C1 segment of cervical spinal cord (tissue), 14 donors: Measurements from ENCODE around the gene ADIPOR2.

Source experiments
- DNase-seq, 14 donors: peaks; one replicate each; lab custom pipeline; 2025; lab: John Stamatoyannopoulos, UW

The ADIPOR2 gene

DNA sequence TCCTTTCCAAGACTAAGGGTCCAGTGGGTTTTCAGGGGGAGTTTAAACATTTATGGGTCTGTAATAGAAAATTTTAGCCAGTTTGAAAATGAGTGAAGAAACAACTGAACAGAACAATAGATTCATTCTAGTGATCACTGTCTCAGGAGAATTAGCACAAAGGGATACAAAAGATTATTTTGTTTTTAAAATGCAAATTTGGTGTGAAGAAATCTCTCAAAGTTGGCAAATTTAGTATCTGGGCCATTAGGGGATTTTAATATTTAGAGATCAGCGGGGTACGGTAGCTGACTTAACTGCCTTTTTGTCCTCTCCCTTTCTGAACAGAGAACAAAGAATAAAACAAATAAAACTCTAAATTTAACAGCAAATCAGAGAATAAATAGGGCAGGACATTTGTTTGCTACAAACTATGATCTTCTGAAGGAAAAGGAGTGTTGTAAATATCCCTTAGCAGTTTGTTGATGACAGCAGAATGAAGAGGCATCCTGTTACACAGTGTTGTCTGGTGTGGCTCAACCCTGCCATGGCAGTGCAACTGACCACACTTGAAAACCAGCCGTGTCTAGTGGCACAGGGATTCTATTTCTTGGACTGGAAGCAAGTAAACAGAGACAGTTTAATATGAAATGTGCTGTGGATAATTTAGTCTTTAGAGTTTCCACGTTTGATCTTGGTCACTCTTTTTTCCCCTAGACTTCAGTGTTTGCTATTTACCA, 83.2 kb downstream of the ADIPOR2 start:
- DNase-seq, result peak in 1 of 14 donors; percentile 25

DNA sequence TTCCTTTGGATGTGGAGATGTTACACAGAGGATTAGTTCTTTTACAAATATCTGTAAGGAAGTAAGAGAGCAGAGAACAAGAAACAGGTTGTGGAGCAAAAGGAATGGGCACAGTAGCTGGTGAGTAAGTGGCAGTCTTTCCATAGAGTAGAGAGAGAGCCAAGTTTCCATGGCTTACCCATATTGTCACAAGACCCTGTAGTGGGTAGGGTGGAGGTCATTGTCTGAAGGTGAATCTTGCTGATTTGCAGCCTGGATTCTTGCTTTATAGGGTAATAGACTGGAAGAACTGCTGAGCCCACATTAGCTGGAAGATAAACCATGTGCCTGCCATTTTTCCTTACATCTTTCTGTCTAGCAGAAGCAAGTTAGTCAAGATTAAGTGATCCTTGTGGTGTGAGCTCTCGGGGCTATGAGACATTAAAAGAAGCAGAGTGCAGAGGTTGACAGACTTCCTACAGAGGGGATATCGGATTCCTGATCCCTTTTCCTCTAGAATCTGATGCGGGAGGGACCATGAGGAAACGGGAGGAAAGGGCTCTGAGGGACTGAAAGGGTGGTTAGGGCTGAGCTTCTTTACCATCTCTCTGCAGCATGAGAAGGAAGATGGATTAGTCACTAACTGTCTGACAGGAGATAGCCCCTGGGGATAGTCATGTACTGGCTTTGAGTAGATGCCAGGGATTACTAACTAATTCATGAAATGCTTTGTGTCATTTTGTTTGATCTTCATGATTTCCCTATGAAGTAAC, 85.5 kb downstream of the ADIPOR2 start:
- no peak for DNase-seq

DNA sequence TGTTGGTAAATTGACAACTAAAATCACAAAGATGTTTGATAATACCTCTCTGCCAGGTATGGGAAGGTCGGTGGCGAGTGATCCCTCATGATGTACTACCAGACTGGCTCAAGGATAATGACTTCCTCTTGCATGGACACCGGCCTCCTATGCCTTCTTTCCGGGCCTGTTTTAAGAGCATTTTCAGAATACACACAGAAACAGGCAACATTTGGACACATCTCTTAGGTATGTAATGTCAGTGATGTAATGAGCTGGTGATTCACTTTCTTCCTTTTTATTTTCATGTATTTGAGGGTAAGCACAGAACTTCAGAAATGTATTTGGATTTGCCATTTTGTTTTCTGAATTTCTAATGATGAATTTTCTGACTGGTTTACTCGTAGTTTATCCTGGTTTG, 86.9 kb downstream of the ADIPOR2 start:
- no peak for DNase-seq

DNA sequence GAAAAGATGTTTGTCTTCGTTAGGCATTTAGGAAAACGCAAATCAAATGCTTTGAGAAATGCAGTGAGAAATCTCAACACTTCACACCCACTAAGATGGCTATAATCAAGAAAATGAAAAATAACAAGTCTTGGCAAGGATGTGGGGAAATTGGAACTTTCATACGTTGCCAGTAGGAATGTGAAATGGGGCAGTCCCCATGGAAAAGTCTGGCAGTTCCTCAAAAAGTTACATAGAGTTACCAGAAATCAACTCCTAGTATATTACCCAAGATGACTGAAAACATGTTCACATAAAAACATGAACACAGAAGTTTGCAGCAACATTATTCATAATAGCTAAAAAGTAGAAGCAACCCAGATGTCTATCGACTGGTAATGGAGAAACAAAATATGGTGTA, 88.0 kb downstream of the ADIPOR2 start:
- DNase-seq, result no peak

DNA sequence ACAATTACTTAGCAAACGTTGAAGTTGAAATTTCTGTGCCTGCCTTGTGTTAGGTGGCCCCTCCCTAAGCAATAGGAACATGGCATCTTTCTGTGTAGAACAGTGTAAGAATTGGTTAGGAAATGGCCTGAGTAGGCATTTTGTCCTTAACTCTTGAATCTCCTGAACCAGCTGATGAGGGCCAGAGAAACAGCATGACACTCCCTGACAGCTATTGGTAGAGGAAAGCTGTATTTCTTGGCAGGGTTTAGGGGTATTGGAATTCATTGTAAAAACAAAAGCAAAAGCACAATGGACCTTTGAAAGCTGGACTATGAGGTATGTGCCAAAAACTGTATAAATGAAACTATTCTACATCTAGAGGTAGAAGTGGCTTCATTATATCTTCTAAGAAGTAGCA, 88.9 kb downstream of the ADIPOR2 start:
- peak in 1 of 14 donors; percentile 27 for DNase-seq

DNA sequence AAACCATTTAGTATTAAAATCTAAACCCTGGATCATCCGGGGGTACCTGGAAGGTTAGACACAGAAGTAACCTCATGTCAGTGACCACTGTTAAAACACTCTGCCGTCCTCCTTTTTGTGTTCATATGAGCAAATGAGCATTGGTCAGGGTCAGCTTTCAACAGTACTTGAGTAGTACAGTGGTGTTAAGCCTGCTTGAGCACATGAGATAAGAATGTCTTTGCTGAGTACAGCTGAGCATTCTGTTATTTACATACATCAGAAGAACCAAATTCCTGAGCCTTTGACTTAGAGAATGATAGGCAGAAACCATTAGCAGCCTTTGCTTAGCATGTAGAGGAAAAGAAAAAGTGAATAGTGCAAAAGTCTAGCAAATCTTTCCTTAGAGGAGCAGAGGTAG, 90.9 kb downstream of the ADIPOR2 start:
- no peak for DNase-seq

DNA sequence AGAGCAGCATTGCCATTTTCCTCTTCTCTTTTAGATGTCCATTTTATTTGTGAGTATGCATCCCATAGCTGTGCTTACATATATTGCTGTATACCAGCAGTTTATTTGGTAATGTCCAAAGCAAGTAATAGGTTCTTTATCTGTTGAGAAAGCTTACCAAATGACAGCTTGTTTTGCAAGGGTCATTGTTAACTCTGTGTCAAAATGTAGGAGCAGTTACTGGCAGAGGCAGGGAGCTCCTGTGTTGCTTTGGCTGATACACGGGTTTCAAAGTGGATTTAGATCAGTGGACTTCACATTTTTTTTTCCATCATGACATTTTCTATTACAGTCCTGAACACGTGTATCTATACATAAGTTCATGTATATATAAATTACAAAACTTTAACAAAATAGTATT, 91.3 kb downstream of the ADIPOR2 start:
- no peak for DNase-seq

DNA sequence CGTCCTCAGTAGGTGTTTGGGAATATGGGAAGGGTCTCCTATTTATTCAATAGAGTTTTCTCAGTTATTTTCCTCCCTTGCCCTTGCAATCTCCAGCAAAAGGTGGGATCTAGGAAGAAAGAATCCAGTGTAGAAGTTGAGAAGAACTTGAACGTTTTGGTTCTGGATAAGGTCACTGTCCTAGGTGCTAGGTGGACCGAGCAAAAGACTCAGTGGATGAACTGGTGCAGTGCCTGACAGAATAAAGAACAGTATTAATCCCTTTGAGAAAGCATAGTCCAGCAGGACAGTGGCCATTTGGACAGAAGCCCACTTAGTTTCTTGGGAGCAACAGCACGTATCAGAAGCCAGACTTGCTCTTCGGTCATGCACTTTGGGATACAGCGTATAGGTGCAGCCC, 96.8 kb downstream of the ADIPOR2 start:
- DNase-seq, result no peak

DNA sequence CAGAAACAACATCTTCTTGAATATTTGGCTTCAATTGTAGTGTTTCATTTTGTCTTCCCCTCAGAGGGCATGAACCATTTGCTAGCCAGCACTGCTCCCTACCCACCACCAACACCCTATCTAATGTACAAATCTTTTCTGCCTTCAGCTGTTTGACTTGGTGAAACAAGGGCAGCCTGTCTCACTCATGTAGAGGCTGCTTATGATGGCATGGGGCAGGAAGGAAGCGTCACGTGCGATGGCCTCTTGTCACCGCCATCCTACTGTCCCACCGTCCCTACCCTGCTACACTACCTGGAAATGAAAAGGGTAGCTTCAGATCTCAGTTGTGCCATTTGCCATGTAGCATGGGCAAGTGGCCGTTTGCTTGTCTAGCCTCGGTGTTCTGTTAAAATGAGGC, 99.6 kb downstream of the ADIPOR2 start:
- DNase-seq, result peak in 1 of 14 donors; percentile 43

DNA sequence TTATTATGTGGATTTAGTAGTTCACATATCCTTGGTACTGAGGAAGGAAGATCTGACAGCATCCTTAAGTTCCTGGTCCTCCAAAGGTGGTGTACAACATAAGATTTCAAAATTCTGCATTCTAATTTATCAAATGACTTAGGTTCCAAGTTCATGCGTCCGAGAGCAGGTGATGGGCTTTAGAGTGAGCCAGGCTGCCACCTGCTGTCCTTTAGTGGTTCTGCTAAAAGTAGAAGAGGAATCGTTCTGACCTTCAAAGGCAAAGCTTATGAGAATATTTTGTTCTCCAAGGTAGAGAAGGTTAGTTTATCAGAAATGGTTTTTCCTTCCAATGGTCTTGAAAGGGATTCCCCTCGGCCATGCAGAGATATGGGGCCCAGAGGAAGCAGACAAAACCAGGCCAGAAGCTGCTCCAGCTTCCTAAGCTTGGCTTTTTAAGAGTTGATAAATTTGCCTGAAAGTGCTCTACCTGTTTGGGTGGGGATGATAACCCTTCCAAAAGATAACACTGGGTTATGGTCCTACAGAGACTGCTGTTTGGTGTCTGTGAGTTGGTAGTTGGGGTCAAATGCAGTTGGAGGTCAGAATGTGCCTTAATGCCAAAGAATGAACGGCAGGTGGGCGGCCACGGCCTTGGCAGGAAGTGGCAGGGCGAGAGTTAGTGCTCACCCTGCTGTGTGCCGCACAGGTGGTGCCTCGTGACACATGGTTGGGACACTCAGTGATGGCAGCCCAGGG, 100.4 kb downstream of the ADIPOR2 start:
- DNase-seq, result peak in 5 of 14 donors; percentile 21 to 72 (median 25)

DNA sequence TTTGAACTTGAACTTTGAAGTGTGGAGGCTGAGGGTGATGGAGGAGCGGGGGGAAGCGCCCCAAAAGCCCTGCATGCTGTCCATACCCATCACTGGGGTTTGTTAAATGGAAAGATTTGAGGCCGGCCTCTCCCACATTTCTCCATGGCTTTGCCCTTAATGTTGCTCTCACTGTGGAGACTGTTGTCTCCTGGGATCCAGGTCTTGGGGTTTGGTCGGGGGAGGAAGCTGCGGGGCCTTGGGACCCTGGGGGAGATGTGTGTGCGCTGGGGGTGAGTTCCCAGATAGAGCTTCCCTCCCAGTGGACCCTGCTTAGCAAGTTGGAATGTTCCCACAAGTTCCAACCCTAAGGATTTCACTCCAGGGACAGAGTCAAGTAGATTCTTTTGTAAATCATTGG, 101.5 kb downstream of the ADIPOR2 start:
- DNase-seq, result no peak

DNA sequence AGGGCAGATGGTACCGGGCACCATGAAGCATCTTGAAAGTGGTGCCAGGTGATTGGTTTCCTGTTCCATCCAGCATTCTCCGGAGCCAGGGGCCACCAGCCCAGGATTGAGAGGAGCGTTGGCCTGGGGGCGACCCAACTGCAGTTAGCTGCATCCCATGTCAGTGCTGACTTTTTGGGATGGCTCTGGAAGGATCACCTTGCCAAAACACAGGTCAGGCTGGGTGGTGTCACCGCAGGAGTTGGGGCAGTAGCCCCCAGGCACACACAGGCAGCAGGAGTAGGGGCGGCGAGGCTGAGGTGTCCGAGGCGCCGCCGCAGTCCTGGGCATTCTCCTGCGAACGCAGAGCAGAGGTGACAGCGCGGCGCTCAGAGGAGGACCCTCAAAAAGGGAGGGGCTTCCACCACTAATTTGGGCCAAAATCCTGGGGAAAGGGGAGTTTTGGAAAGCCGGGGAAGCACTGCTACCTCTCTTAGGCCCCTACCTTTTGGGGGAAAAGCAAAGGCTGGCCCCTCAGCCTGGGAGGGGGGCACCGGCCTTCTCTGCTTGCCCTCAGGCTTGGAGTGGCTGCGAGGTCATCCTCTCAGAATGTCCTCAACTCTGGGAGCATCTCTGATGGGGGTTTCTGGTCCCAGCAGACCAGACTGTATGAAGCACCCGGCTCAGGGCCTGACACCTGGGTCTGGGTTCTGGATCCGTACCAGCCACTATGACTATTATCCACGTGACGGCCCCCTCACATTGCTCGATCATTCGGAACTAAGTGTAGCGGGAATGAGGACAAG, 102.7 kb downstream of the ADIPOR2 start:
- DNase-seq, result no peak

DNA sequence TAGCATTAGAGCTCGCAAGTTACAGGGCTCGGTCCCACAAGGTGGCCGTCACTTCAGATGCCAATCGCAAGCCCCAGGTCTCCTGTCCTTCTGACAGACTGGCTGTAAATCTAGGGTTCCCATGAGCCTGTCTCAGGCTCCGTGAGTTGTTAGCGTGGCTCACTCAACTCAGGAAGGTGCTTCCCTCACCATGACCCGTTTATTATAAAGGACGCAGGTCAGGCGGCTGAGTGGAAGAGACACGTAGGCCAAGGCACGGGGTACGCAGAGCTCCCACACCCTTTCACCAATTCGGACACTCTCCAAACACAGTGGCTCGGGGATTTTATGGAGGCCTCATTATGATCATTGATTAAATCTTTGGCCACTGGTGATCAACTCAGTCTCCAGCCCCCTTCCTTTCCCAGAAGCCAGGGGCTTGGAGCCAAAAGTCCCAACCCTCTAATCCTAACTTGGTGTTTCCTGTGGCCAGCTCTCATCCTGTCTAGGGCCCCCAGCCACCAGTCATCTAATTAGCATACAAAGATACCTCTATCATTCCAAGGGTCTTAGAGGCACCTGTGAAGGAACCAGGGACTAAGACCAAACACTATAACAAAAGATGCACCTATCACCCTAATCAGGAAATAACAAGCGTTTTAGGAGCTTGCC, 103.7 kb downstream of the ADIPOR2 start:
- no peak for DNase-seq

DNA sequence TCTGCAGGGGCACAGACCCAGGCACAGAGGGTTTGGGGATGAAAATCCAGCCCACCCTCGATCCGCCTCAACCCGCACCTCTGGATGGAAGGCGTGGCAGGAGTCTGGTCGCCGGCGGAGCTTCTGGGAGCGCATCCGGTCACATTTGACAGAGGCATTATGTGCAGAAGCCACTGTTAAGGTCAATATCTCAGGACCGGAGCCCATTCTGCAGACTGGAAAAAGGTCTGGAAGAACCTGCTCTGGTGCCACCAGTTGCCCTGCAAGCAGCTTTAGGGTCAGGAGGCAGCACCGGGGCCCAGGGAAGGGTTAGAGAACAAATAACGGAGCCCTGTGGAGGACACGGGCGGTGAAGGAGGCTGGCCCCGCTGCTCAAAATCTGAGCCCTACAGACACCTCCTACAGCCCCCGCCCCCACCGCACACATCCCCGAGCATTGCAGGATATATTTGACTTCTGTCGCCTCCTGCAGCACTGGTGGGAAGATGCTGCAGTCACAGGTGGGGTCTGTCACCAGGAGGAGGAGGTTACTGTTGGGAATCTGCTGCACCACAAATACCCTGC, 104.4 kb downstream of the ADIPOR2 start:
- no peak for DNase-seq

DNA sequence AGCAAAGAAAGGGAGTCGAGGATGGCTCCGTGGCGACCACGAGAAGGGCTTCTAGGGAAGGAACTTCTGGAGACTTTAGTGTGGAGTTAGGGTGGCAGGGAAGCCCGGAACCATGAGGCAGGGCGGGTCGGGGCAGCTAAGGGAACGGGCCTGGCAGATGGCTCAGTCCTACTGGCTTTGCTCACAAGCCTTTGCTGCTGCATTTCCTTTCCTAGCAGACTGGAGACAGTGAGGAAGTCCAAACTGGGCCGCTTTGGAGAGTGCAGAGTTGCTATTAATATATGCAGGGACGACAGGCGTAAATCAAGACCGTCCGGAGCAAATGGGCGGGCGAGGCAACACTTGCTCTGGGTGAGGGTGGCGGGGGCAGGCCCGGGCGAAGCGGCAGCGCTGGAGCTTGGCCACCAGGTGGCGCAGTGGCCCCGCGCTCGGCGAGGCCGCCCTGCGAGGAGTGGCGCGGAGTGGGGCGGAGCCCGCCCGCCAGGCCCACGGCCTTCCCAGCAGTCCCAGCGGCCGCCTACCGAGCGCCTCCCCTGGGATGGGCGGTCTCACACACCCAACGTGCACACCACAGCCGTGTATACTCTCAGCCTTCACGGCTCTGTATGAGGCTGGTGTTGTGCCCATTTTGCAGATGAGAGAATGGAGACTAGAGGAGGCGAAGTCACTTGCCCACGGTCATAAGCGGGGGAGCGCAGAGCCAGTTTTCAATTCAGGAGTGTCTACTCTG, 105.1 kb downstream of the ADIPOR2 start:
- peak; percentile 36 to 94 (median 80) for DNase-seq

DNA sequence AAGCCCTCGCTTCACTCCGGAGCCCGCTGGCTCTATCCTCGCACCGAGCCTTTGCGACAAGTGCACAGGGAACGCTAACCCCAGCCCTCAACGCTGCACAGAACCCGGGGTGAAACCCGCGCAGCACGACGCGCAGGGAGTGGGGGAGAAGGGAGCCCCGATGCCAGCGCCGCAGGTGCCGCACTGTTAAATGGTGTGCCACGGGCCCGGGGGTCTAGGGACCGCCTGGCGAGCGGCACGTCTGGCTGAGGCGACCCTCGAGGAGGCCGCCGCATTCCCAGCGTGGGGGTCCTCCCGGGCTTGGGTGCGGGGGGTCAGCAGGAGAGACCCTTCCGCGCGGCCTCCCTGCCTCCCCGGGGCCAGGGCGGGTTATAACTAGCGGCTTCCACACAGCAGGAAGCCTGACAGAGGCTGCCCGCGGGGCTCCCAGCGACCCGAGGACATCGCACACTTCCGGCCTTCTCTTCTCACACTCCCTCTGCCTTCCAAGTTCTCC, 105.7 kb downstream of the ADIPOR2 start:
- peak in 1 of 14 donors; percentile 63 for DNase-seq

DNA sequence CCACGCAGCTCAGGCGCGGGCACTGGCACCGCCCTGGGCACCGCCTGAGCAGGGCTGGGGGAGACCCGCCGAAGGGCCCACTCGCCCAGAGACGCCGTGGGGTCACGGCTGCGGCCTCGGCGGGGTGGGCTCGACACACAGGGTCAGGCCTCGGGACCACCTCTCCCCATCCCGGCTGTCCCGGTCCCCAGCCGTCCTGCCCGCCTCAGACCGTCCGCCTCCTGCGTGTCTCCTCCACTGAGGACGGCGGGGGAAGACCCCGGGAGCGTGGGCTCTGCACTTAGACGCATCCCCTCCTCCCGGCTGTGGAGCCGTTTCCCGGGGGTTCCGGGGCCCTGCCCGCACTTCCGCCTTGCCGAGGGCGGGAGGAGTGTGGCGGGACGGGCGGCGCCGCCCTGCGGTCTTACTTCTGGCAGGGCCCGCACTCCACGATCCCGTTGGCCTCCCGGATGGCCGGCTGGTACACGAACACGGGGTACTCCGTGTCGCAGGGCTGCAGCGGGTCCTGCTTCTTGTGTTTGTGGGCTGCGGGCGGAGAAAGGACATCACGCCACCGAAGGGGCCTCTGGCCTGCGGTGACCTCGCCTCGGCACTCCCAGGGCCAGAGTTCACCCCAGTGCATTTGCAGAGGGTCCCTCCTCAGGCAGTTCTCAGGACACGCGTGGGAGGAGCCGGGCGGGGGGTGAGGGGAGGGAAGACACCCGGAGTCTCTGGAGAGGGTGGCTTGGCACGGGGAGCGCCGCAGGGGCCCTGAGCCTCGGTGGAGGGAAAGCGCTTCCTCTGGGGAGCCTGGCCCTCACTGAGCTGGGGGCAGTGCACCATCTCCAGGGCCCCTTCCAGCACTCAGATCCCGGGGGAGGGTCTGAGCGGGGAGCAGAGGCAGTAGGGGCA, 106.4 kb downstream of the ADIPOR2 start:
- DNase-seq, result peak in 2 of 14 donors; percentile 40 to 47

DNA sequence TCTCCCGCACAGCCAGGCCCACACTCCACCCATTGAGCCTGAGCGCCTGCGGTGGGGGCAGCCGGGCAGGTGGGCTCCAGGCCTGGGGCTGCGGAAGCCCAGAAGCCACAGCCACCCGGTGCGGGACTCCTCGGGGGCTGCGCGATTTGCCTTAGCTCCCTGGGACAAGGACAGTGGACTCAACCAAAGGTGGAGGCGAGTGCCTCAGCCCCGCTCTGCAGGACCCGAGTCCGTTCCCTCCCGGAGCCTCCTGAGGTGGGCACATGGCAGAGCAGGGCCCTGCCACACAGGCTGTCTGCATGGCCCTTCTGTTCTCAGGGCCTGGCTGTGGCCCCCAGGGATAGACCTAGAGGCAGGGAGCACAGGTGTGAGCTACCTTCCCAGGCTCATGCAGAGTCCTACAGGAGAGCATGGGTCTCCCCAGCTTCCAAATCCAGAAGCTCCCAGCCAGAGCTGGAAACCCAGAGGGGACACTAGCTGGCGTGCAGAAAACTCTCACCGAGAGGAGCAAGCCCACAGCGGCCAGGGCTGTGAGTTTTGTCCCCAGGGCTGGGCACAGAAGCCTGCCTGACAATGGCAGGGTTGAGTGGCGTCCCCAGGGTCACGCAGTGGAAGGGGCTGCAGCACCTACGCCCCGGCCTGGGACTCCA, 107.2 kb downstream of the ADIPOR2 start:
- no peak for DNase-seq
